ENCODE data around the gene SUPT4H1. TPM values are rescaled to one million over a fixed set of nuclear protein-coding genes. Genes with fewer than 3 reads are reported as not detected.

SUPT4H1 gene
- polyA plus RNA-seq, 1 donor (not counting 4 experiments of a cell fraction or from before 2014, with no cell fraction given): 206 TPM

GRCh38 chr17:58303971-58304749 is 47.8 kb downstream of the SUPT4H1 start:
- Histone ChIP-seq H3K9me3 (ENCODE audit: control insufficient read depth, low read depth, low read length) (no peaks in the 10 kb centered on the region), H2AFZ (ENCODE audit: control insufficient read depth, low read length) (no peak overlapping the region), H3K4me2 (ENCODE audit: control insufficient read depth, extremely low read depth, insufficient read depth, low read depth, low read length) (no peak overlapping the region), H3K27me3 (ENCODE audit: control insufficient read depth, extremely low read depth, insufficient read depth, low read length) (peaks cover 27% of the 10 kb centered on the region), H3K9ac (ENCODE audit: control insufficient read depth, extremely low read depth, insufficient read depth, low read length) (no peak overlapping the region), H3K4me3 (ENCODE audit: control insufficient read depth in 2 of 3, extremely low read depth in 1 of 3, insufficient read depth in 2 of 3, low read depth in 1 of 3, low read length in 3 of 3) (no peak overlapping the region), H3K9me1 (ENCODE audit: control insufficient read depth, extremely low read depth, insufficient read depth, low read length) (no peaks in the 10 kb centered on the region), H4K20me1 (ENCODE audit: control insufficient read depth, extremely low read depth, insufficient read depth, low read length) (no peaks in the 10 kb centered on the region), H3K36me3 (ENCODE audit: control insufficient read depth in 2 of 2, extremely low read depth in 1 of 2, insufficient read depth in 2 of 2, low read length in 2 of 2) (no peaks in the 10 kb centered on the region), H3K27ac (ENCODE audit: control insufficient read depth, insufficient read depth, low read length) (no peak overlapping the region), H3K79me2 (ENCODE audit: control insufficient read depth, insufficient read depth, low read length) (no peaks in the 10 kb centered on the region), H3K4me1 (ENCODE audit: control insufficient read depth, extremely low read depth, insufficient read depth, low read length) (no peaks in the 10 kb centered on the region)
- peak; percentile 80 for FAIRE-seq
- dilution Hi-C loops (cut with MboI; ENCODE audit: extremely low pct_ligation_motif_present, low sequenced_read_pairs): no loop called here
- no peak for DNase-seq (ENCODE audit: low read depth, low spot score)
- TF ChIP-seq EZH2 (IDR thresholded peaks at IDR 0.05; ENCODE audit: low read length) (no peak), CTCF (optimal IDR thresholded peaks at IDR 0.05 in 1 of 3, IDR thresholded peaks at IDR 0.05 in 1 of 3, conservative IDR thresholded peaks at IDR 0.05 in 1 of 3; ENCODE audit: extremely low read depth in 1 of 3, insufficient read depth in 2 of 3, low read length in 3 of 3) (peak; percentile 86 to 87 (median 87))

- Histone ChIP-seq H3K9me3 (ENCODE audit: control insufficient read depth, low read depth, low read length) (no peaks in the 10 kb centered on the region), H4K20me1 (ENCODE audit: control insufficient read depth, extremely low read depth, insufficient read depth, low read length) (no peaks in the 10 kb centered on the region), H3K4me1 (ENCODE audit: control insufficient read depth, extremely low read depth, insufficient read depth, low read length) (no peaks in the 10 kb centered on the region), H3K27me3 (ENCODE audit: control insufficient read depth, extremely low read depth, insufficient read depth, low read length) (peaks cover 27% of the 10 kb centered on the region), H3K79me2 (ENCODE audit: control insufficient read depth, insufficient read depth, low read length) (no peaks in the 10 kb centered on the region), H3K4me2 (ENCODE audit: control insufficient read depth, extremely low read depth, insufficient read depth, low read depth, low read length) (no peak overlapping the region), H2AFZ (ENCODE audit: control insufficient read depth, low read length) (no peak overlapping the region), H3K27ac (ENCODE audit: control insufficient read depth, insufficient read depth, low read length) (no peak overlapping the region), H3K36me3 (ENCODE audit: control insufficient read depth in 2 of 2, extremely low read depth in 1 of 2, insufficient read depth in 2 of 2, low read length in 2 of 2) (no peaks in the 10 kb centered on the region), H3K4me3 (ENCODE audit: control insufficient read depth in 2 of 3, extremely low read depth in 1 of 3, insufficient read depth in 2 of 3, low read depth in 1 of 3, low read length in 3 of 3) (no peak overlapping the region), H3K9ac (ENCODE audit: control insufficient read depth, extremely low read depth, insufficient read depth, low read length) (no peak overlapping the region), H3K9me1 (ENCODE audit: control insufficient read depth, extremely low read depth, insufficient read depth, low read length) (no peaks in the 10 kb centered on the region)
- FAIRE-seq (no peak), DNase-seq (ENCODE audit: low read depth, low spot score) (no peak)
- dilution Hi-C loops (cut with MboI; ENCODE audit: extremely low pct_ligation_motif_present, low sequenced_read_pairs): no loop called here
- no peak for TF ChIP-seq CTCF (optimal IDR thresholded peaks at IDR 0.05 in 1 of 3, IDR thresholded peaks at IDR 0.05 in 1 of 3, conservative IDR thresholded peaks at IDR 0.05 in 1 of 3; ENCODE audit: extremely low read depth in 1 of 3, insufficient read depth in 2 of 3, low read length in 3 of 3)
- TF ChIP-seq EZH2 (IDR thresholded peaks at IDR 0.05; ENCODE audit: low read length): no peak
Observed at GRCh38 chr17:58302919-58303585, 48.9 kb downstream of the SUPT4H1 start.
